HG03342 (cell line): Measurements from ENCODE around the gene UBB.
A peak's percentile ranks its signal among the peaks of the same experiment; 100 is the strongest.

Source experiments
- ATAC-seq: cut with Tn5 transposase; IDR thresholded peaks from one replicate; pipeline ENCODE4 v1.9.1; 2021; ENCODE audit warnings: mild to moderate bottlenecking, moderate library complexity; ENCODE audit not compliant: unreplicated experiment

Gene UBB

DNA sequence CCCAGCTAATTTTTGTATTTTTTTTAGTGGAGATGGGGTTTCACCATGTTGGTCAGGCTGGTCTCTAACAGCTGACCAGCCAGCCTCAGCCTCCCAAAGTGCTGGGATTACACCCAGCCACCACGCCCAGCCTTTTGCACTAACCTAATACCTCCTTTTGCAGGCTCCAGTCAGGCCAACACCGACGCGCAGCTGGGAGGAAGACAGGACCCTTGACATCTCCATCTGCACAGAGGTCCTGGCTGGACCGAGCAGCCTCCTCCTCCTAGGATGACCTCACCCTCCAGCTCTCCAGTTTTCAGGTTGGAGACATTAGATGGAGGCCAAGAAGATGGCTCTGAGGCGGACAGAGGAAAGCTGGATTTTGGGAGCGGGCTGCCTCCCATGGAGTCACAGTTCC is 36.5 kb downstream of the UBB start:
- no peak for ATAC-seq

- no peak for ATAC-seq
Observed at GRCh38 chr17:16417896-16418684, 37.2 kb downstream of the UBB start.

DNA sequence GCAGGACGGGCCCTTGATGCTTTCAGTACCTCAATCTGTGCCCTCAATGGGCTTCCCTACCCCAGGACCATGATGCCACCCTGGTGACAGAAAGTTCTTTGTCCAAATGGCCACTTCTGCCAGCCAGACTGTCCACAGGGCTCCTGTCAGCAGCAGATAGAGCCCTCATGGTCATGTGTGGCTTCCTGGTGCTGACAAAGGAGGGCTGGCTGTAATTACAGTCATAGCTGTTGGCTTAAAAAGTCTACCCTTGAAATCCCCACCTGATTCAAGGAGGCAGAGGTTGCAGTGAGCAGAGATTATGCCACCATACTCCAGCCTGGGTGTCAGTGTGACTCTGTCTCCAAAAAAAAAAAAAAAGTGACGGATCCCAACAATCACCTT is 37.8 kb downstream of the UBB start:
- no peak for ATAC-seq

DNA sequence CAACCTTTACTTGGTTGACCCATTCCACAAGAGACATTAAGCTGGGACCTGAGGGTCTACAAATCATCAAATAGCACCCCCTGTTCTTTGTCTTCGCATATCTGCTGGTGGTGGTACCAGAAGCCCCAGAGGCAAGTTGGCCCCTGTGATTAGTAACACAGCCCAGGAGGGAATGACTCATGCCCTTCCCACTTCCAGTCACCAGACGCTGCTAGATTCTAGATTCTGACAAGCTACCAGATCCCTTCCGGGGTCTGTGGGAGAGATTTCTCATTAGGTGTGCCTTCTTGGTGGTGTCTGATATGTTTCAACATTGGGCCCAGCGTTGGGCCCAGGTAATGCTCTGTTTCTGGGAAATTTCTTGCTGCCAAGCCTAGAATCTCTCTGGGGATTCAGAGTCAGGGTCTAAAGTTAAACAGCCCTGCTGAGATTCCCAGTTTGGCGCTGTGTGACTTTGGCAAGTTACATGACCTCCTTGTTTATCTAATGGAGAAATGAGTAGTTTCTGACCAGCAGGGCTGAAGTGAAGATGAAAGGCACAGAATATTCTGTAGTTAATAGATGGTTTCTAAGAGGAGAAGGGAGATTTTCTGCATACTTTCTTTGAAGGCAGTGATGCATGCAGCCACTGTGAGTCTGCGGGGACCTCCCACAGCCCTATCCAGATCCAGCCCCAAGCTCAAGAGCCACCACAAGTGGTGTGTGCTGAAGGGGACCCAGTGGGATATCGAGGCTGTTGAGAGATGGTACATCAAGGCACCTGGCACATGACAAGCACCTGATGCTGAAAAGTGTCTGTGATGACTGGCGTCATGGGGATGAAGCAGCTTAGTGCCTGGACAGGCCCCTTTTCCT is 38.4 kb downstream of the UBB start:
- ATAC-seq, result peak; percentile 46

DNA sequence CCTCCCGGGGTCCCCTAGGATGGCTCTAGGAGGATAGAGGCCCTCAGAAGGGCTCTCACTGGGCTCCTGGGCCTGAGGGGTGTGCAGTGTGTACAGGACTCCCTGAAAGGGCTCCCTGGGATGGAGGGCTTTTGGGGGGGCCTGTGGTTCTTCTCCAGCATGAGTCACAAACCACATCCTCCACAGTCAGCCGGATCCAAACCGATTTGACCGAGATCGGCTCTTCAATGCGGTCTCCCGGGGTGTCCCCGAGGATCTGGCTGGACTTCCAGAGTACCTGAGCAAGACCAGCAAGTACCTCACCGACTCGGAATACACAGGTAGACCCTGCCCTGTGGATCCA is 39.0 kb downstream of the UBB start:
- peak; percentile 8 for ATAC-seq

- ATAC-seq, result no peak
Observed at GRCh38 chr17:16422416-16422815, 41.5 kb downstream of the UBB start.

DNA sequence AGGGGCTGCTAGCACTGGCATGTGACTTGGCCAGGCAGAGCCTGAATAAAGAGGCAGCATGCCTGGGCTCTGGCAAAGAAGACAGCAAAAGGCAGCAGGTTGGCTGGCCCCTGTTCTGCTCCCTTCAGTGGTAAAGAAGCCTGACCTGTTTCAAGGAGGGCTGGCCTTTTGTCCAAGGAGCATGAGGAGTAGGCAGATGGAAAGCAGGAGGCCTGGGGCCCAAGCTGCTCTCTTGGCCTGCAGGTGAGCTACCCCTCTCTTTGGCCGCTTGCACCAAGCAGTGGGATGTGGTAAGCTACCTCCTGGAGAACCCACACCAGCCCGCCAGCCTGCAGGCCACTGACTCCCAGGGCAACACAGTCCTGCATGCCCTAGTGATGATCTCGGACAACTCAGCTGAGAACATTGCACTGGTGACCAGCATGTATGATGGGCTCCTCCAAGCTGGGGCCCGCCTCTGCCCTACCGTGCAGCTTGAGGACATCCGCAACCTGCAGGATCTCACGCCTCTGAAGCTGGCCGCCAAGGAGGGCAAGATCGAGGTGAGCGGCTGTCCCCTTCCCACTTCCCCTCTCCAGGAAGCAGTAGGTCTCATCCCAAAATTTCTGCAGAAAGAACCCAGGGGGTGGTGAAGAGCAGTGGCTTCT is 42.5 kb downstream of the UBB start:
- no peak for ATAC-seq

- no peak for ATAC-seq
Observed at GRCh38 chr17:16425202-16425601, 44.3 kb downstream of the UBB start.

DNA sequence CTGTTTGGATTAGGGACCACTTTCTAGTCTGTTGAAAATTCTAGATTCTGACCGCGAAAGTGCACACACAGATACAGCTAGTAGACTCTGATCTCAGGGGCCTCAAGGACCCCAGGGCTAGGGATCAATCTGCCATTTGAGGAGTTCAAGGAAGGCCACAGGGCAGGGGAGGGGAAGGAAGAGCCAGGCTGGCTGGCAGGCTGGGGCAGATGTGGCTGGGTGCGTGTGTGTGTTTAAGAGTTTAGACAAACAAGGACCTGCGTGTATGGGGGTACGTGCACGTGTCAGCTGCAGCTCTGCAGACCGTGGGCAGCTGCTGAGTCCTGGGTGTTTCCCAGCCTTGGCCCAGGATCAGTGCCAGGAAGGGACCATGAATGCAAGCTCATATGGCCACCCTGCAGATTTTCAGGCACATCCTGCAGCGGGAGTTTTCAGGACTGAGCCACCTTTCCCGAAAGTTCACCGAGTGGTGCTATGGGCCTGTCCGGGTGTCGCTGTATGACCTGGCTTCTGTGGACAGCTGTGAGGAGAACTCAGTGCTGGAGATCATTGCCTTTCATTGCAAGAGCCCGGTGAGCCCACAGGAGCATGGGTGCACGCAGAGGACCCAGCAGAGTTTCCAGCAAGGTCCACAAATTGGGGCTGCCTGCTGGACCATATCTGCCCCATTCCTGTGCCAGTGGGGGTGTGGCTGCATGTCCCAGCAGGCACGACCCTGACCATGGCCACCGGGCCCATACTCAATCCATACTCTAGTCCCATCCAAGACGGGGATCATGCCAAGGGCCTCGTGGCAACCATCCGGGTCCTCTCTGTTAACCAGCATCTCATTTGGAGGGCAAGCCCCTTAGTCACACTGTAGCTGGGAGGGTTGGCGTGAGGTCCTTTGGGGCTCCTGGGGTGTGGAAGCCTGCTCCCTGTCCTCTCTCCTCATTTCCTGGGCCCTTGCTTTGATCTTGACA is 45.1 kb downstream of the UBB start:
- ATAC-seq, result no peak

DNA sequence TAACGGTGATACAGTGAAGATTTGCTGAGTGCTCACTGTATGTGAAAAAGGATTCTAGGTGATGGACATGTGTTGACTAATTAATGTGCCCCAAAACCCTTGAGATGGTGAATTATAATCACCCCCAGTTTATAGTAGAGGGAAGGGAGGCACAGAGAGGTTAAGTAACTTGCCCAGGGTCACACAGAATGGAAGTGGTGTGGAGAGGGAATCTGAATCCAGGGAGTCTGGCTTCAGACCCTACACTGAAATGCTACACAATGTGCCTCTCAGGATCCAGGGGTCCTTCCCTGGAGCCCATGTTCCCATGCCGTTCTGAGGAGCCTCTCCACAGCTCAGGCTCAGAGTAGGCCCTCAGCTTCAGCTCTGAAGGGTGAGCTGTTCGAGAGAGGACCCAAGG is 46.1 kb downstream of the UBB start:
- ATAC-seq, result no peak

- ATAC-seq, result no peak
Observed at GRCh38 chr17:16428098-16428882, 47.4 kb downstream of the UBB start.

- ATAC-seq, result no peak
Observed at GRCh38 chr17:16429083-16429482, 48.2 kb downstream of the UBB start.

DNA sequence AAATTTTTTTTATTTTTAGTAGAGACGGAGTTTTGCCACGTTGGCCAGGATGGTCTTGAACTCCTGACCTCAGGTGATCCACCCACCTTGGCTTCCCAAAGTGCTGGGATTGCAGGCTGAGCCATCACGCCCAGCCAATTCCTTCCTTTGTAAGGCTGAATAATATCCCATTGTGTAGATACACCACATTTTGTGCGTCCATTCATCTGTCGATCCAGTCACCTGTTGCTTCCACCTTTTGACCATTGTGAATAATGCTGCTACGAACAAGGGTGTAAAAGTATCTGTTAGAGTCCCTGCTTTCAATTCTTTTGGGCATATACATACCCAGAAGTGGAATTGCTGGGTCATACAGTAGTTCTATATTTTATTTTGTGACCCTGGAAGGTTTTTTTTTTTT is 49.8 kb downstream of the UBB start:
- ATAC-seq, result no peak

- ATAC-seq, result no peak
Observed at GRCh38 chr17:16432017-16432416, 51.1 kb downstream of the UBB start.
